ENCODE measurements around the gene JAZF1.

GRCh38 chr7:28166982-28167715 is 13.4 kb downstream of the JAZF1 start:
- TF ChIP-seq CTCF (IDR thresholded peaks at IDR 0.05; ENCODE audit: insufficient read depth, low read length) = no peak
- no peak for TF ChIP-seq POLR2AphosphoS5 (IDR thresholded peaks at IDR 0.05; ENCODE audit: low read depth)
- TF ChIP-seq REST (IDR thresholded peaks at IDR 0.05; ENCODE audit: insufficient replicate concordance, low read depth) = no peak

Measured in HL-60 (cell line).